Measurements from ENCODE around the gene ERN1. TPM values are rescaled to one million over a fixed set of nuclear protein-coding genes. Genes with fewer than 3 reads are reported as not detected.

ERN1 gene
- total RNA-seq, 4 donors from 2014 or later, result 7.8 to 29.2 (median 12.8) TPM

- no peak for TF ChIP-seq CTCF (IDR thresholded peaks at IDR 0.05)
- no peak for TF ChIP-seq POLR2A (IDR thresholded peaks at IDR 0.05)
- no peak for TF ChIP-seq POLR2AphosphoS5 (IDR thresholded peaks at IDR 0.05)
- no peak for TF ChIP-seq EP300 (IDR thresholded peaks at IDR 0.05; ENCODE audit: low read depth)
- H3K27ac ChIP-seq, result no peak overlapping the region
- H3K4me3 ChIP-seq, result no peak overlapping the region
- DNase-seq, result no peak
- intact Hi-C loops (cut with DNase I; ENCODE audit: low total_unique reads) (no loop called here), in situ Hi-C loops (cut with MboI; ENCODE audit: low pct_ligation_motif_present in 1 of 4, low pct_unique_long_range_greater_than_20kb in 1 of 4, low sequenced_read_pairs in 3 of 4) (loop anchor here in 1 of 4 donors (25.0 kb wide), 1 partner anchor 230 kb away; no protein-coding TSS in a partner anchor)
- H3K9me3 ChIP-seq, result no peaks in the 10 kb centered on the region
- H3K36me3 ChIP-seq, result peaks cover 0 to 39% (median 6%) of the 10 kb centered on the region in 4 donors
- H3K27me3 ChIP-seq, result no peaks in the 10 kb centered on the region
- H3K4me1 ChIP-seq, result peaks cover 0 to 5% (median 0%) of the 10 kb centered on the region in 4 donors
- WGBS, 2 donors (ENCODE audit: low coverage in 1 of 2), result 97 to 100% methylated on average over 4 to 9 of the region's 9 CpGs
Observed at GRCh38 chr17:64057701-64058263, 72.2 kb downstream of the ERN1 start.

- peaks cover 0 to 5% (median 0%) of the 10 kb centered on the region in 4 donors for H3K4me1 ChIP-seq
- H3K27me3 ChIP-seq, result no peaks in the 10 kb centered on the region
- TF ChIP-seq EP300 (IDR thresholded peaks at IDR 0.05; ENCODE audit: low read depth) (no peak), POLR2AphosphoS5 (IDR thresholded peaks at IDR 0.05) (no peak), POLR2A (IDR thresholded peaks at IDR 0.05) (no peak), CTCF (IDR thresholded peaks at IDR 0.05) (no peak)
- H3K9me3 ChIP-seq, result no peaks in the 10 kb centered on the region
- DNase-seq, result peak; percentile 27
- H3K4me3 ChIP-seq, result no peak overlapping the region
- 66% methylated on average over 12 of the region's 12 CpGs; no CpG with 5 or more reads in 1 of the 2 donors for WGBS, 2 donors (ENCODE audit: low coverage in 1 of 2)
- no peak overlapping the region for H3K27ac ChIP-seq
- peaks cover 0 to 45% (median 9%) of the 10 kb centered on the region in 4 donors for H3K36me3 ChIP-seq
- in situ Hi-C loops (cut with MboI; ENCODE audit: low pct_ligation_motif_present in 1 of 4, low pct_unique_long_range_greater_than_20kb in 1 of 4, low sequenced_read_pairs in 3 of 4), result loop anchor here in 1 of 4 donors (25.0 kb wide), 1 partner anchor 231 kb away; no protein-coding TSS in a partner anchor
- intact Hi-C loops (cut with DNase I; ENCODE audit: low total_unique reads), result no loop called here
Observed at GRCh38 chr17:64056269-64057005, 73.5 kb downstream of the ERN1 start.

- H3K9me3 ChIP-seq, result no peaks in the 10 kb centered on the region
- peaks cover 0 to 45% (median 9%) of the 10 kb centered on the region in 4 donors for H3K36me3 ChIP-seq
- no peak overlapping the region for H3K27ac ChIP-seq
- H3K4me3 ChIP-seq, result no peak overlapping the region
- DNase-seq, result no peak
- no peak for TF ChIP-seq POLR2A (IDR thresholded peaks at IDR 0.05)
- peaks cover 0 to 5% (median 0%) of the 10 kb centered on the region in 4 donors for H3K4me1 ChIP-seq
- intact Hi-C loops (cut with DNase I; ENCODE audit: low total_unique reads) (no loop called here), in situ Hi-C loops (cut with MboI; ENCODE audit: low pct_ligation_motif_present in 1 of 4, low pct_unique_long_range_greater_than_20kb in 1 of 4, low sequenced_read_pairs in 3 of 4) (loop anchor here in 1 of 4 donors (25.0 kb wide), 1 partner anchor 232 kb away; no protein-coding TSS in a partner anchor)
- H3K27me3 ChIP-seq, result no peaks in the 10 kb centered on the region
- WGBS, 2 donors (ENCODE audit: low coverage in 1 of 2), result 81 to 94% methylated on average over 4 to 22 of the region's 22 CpGs
Observed at GRCh38 chr17:64055183-64056142, 74.5 kb downstream of the ERN1 start.

- in situ Hi-C loops (cut with MboI; ENCODE audit: low pct_ligation_motif_present in 1 of 4, low pct_unique_long_range_greater_than_20kb in 1 of 4, low sequenced_read_pairs in 3 of 4), result loop anchor here in 1 of 4 donors (25.0 kb wide), 1 partner anchor 233 kb away; no protein-coding TSS in a partner anchor
- H3K4me1 ChIP-seq, result no peaks in the 10 kb centered on the region
- no peaks in the 10 kb centered on the region for H3K9me3 ChIP-seq
- no peak overlapping the region for H3K27ac ChIP-seq
- intact Hi-C loops (cut with DNase I; ENCODE audit: low total_unique reads), result no loop called here
- H3K4me3 ChIP-seq, result no peak overlapping the region
- DNase-seq, result no peak
- peaks cover 0 to 52% (median 12%) of the 10 kb centered on the region in 4 donors for H3K36me3 ChIP-seq
- 95% methylated on average over 20 of the region's 21 CpGs; no CpG with 5 or more reads in 1 of the 2 donors for WGBS, 2 donors (ENCODE audit: low coverage in 1 of 2)
- TF ChIP-seq CTCF (IDR thresholded peaks at IDR 0.05) (no peak), EP300 (IDR thresholded peaks at IDR 0.05; ENCODE audit: low read depth) (no peak), POLR2AphosphoS5 (IDR thresholded peaks at IDR 0.05) (no peak), POLR2A (IDR thresholded peaks at IDR 0.05) (no peak)
- no peaks in the 10 kb centered on the region for H3K27me3 ChIP-seq
Observed at GRCh38 chr17:64054304-64054703, 75.6 kb downstream of the ERN1 start.
